Cardiac fibroblast (primary cell): ENCODE results near the gene SFXN5.
A peak's percentile ranks its signal among the peaks of the same experiment; 100 is the strongest.

Source experiments
- DNase-seq, 2 donors: peaks; one replicate each; pipeline versions ENCODE4 v3.0.0 to v3.0.0-alpha.2; 2010; ENCODE audit warnings: low read depth in 2 of 2
- H3K4me3 ChIP-seq, 2 donors: replicated peaks in 1 of 2; 1 replicate in 1 of 2; 2 replicates in 1 of 2; pipeline ENCODE4 v1.5.1; 2011; ENCODE audit warnings: low read depth in 2 of 2, low read length in 2 of 2, mild to moderate bottlenecking in 2 of 2, moderate library complexity in 1 of 2
- CTCF ChIP-seq: IDR thresholded peaks from one replicate; pipeline ENCODE4 v1.5.1; 2011; ENCODE audit warnings: low read depth, mild to moderate bottlenecking, low read length, inconsistent platforms

SFXN5 gene

GRCh38 chr2:72932045-72932740 lies 139.3 kb downstream of the SFXN5 start:
- H3K4me3 ChIP-seq, result no peak overlapping the region
- TF ChIP-seq CTCF, result no peak
- peak; percentile 27 to 28 for DNase-seq

- peak in 1 of 2 donors; percentile 36 for DNase-seq
- TF ChIP-seq CTCF, result no peak
- H3K4me3 ChIP-seq, result no peak overlapping the region
Measured at GRCh38 chr2:72931280-72931910, 140.1 kb downstream of the SFXN5 start.

GRCh38 chr2:72929010-72929409 lies 142.5 kb downstream of the SFXN5 start:
- TF ChIP-seq CTCF, result no peak
- no peak for DNase-seq
- no peak overlapping the region for H3K4me3 ChIP-seq

- no peak for TF ChIP-seq CTCF
- no peak for DNase-seq
- no peak overlapping the region for H3K4me3 ChIP-seq
Measured at GRCh38 chr2:72927619-72928550, 143.6 kb downstream of the SFXN5 start.

- DNase-seq, result no peak
- H3K4me3 ChIP-seq, result no peak overlapping the region
- TF ChIP-seq CTCF, result no peak
Measured at GRCh38 chr2:72926811-72927465, 144.6 kb downstream of the SFXN5 start.

- no peak overlapping the region for H3K4me3 ChIP-seq
- no peak for DNase-seq
- TF ChIP-seq CTCF, result no peak
Measured at GRCh38 chr2:72926368-72926767, 145.1 kb downstream of the SFXN5 start.
